Measurements from ENCODE around the gene ADRM1. TPM values are rescaled to one million over a fixed set of nuclear protein-coding genes. Genes with fewer than 3 reads are reported as not detected.
A peak's percentile ranks its signal among the peaks of the same experiment; 100 is the strongest.

Gene ADRM1
- total RNA-seq, 1 experiment from 2014 or later = 173 TPM

- Histone ChIP-seq H4K20me1 (ENCODE audit: insufficient read depth) (peaks cover 41% of the 10 kb centered on the region), H3K4me1 (replicated peaks; ENCODE audit: insufficient read depth) (peaks cover 71% of the 10 kb centered on the region), H2AFZ (no peak overlapping the region), H3F3A (ENCODE audit: insufficient read depth, low read depth) (peaks cover 83% of the 10 kb centered on the region), H3K9me3 (ENCODE audit: insufficient read depth, low read depth) (no peaks in the 10 kb centered on the region), H3K4me3 (no peak overlapping the region; the same call in 1 of the 2 replicates), H3K27ac (peak overlapping the region; percentile 87), H3K9me2 (ENCODE audit: insufficient read depth) (no peaks in the 10 kb centered on the region), H3K4me2 (peak overlapping the region; percentile 67), H3K79me2 (ENCODE audit: low read depth) (peaks cover 85% of the 10 kb centered on the region), H3K36me3 (ENCODE audit: low read depth) (peaks cover 23% of the 10 kb centered on the region), H3K27me3 (ENCODE audit: insufficient read depth, low read depth) (no peaks in the 10 kb centered on the region)
- TF ChIP-seq EZH2 (IDR thresholded peaks at IDR 0.05; ENCODE audit: low read depth) = no peak
- intact Hi-C loops (cut with micrococcal nuclease; ENCODE audit: unreplicated experiment) = loop anchor here (2.0 kb wide), 1 partner anchor 31 kb away; no protein-coding TSS in a partner anchor
- ChIA-PET CTCF (interaction anchor here (0.6 to 1.3 kb wide), 2 partner anchors 14 to 24 kb away, joined by 3 to 6 read pairs; no protein-coding TSS in a partner anchor), POLR2A (ENCODE audit: unreplicated experiment) (interaction anchor here (0.7 to 1.0 kb wide), 2 partner anchors 18 to 31 kb away, joined by 6 read pairs; no protein-coding TSS in a partner anchor)
- no TSS peak for BruUV-seq (replicated peaks)
- DNase-seq = no peak
Measured at GRCh38 chr20:62351469-62352401, 48.9 kb downstream of the ADRM1 start.

GRCh38 chr20:62352402-62353288 is 49.8 kb downstream of the ADRM1 start:
- intact Hi-C loops (cut with micrococcal nuclease; ENCODE audit: unreplicated experiment) = no loop called here
- H3K4me2 ChIP-seq = peak overlapping the region; percentile 28; the same call in 1 of the 2 replicates
- H3K4me3 ChIP-seq = no peak overlapping the region
- peaks cover 79% of the 10 kb centered on the region for H3F3A ChIP-seq (ENCODE audit: insufficient read depth, low read depth)
- peaks cover 85% of the 10 kb centered on the region for H3K79me2 ChIP-seq (ENCODE audit: low read depth)
- peaks cover 14% of the 10 kb centered on the region for H3K36me3 ChIP-seq (ENCODE audit: low read depth)
- TF ChIP-seq EZH2 (IDR thresholded peaks at IDR 0.05; ENCODE audit: low read depth) = no peak
- TF ChIP-seq CTCF (conservative IDR thresholded peaks at IDR 0.05) = no peak
- ChIA-PET CTCF (interaction anchor here (0.6 to 1.3 kb wide), 2 partner anchors 13 to 30 kb away, joined by 3 to 6 read pairs; no protein-coding TSS in a partner anchor), POLR2A (ENCODE audit: unreplicated experiment) (interaction anchor here (0.5 to 1.1 kb wide), 3 partner anchors 13 to 30 kb away, joined by 4 to 8 read pairs (median 6); no protein-coding TSS in a partner anchor)
- no peaks in the 10 kb centered on the region for H3K9me2 ChIP-seq (ENCODE audit: insufficient read depth)
- H3K9me3 ChIP-seq (ENCODE audit: insufficient read depth, low read depth) = no peaks in the 10 kb centered on the region
- no TSS peak for BruUV-seq (replicated peaks)
- peak in 1 of 2 experiments; percentile 89 for DNase-seq
- peak overlapping the region; percentile 87 for H3K27ac ChIP-seq
- no peak overlapping the region for H2AFZ ChIP-seq
- no peaks in the 10 kb centered on the region for H3K27me3 ChIP-seq (ENCODE audit: insufficient read depth, low read depth)
- peaks cover 80% of the 10 kb centered on the region for H3K4me1 ChIP-seq (replicated peaks; ENCODE audit: insufficient read depth)
- peaks cover 32% of the 10 kb centered on the region for H4K20me1 ChIP-seq (ENCODE audit: insufficient read depth)

- Histone ChIP-seq H4K20me1 (ENCODE audit: insufficient read depth) (peaks cover 25% of the 10 kb centered on the region; the same call in 1 of the 2 replicates), H3K4me3 (no peak overlapping the region), H3K27ac (peak overlapping the region; percentile 87), H3K27me3 (ENCODE audit: insufficient read depth, low read depth) (no peaks in the 10 kb centered on the region), H3K79me2 (ENCODE audit: low read depth) (peaks cover 87% of the 10 kb centered on the region), H2AFZ (no peak overlapping the region), H3K4me1 (replicated peaks; ENCODE audit: insufficient read depth) (peaks cover 88% of the 10 kb centered on the region), H3K36me3 (ENCODE audit: low read depth) (peaks cover 8% of the 10 kb centered on the region), H3K9me3 (ENCODE audit: insufficient read depth, low read depth) (no peaks in the 10 kb centered on the region), H3K9me2 (ENCODE audit: insufficient read depth) (no peaks in the 10 kb centered on the region), H3F3A (ENCODE audit: insufficient read depth, low read depth) (peaks cover 78% of the 10 kb centered on the region), H3K4me2 (no peak overlapping the region; the same call in 1 of the 2 replicates)
- DNase-seq = no peak
- BruUV-seq (replicated peaks) = no TSS peak
- intact Hi-C loops (cut with micrococcal nuclease; ENCODE audit: unreplicated experiment) = no loop called here
- ChIA-PET POLR2A (ENCODE audit: unreplicated experiment) (interaction anchor here (0.5 to 1.1 kb wide), 4 partner anchors 12 to 29 kb away, joined by 3 to 8 read pairs (median 5); no protein-coding TSS in a partner anchor), CTCF (interaction anchor here (0.6 to 1.3 kb wide), 2 partner anchors 12 to 29 kb away, joined by 3 to 6 read pairs; no protein-coding TSS in a partner anchor)
- TF ChIP-seq CTCF (conservative IDR thresholded peaks at IDR 0.05) (no peak), EZH2 (IDR thresholded peaks at IDR 0.05; ENCODE audit: low read depth) (no peak)
Measured at GRCh38 chr20:62353289-62354030, 50.7 kb downstream of the ADRM1 start.

Measured in PC-9 (cell line).